GM12874 (cell line): Measurements from ENCODE around the gene TNIP1.

ENCODE experiments used
- CTCF ChIP-seq: IDR thresholded peaks from 2 replicates; pipeline ENCODE4 v1.5.1; 2011; ENCODE audit warnings: low read depth, mild to moderate bottlenecking, control low read depth, low read length, moderate library complexity; ENCODE audit not compliant: insufficient read depth

TNIP1 gene

GRCh38 chr5:151037561-151038411 is 43.0 kb downstream of the TNIP1 start:
- no peak for TF ChIP-seq CTCF

GRCh38 chr5:151036556-151036955 is 44.3 kb downstream of the TNIP1 start:
- no peak for TF ChIP-seq CTCF

- no peak for TF ChIP-seq CTCF
Observed at GRCh38 chr5:151034422-151035379, 46.1 kb downstream of the TNIP1 start.

- TF ChIP-seq CTCF = no peak
Observed at GRCh38 chr5:151033217-151033934, 47.5 kb downstream of the TNIP1 start.

GRCh38 chr5:151031554-151031953 is 49.3 kb downstream of the TNIP1 start:
- TF ChIP-seq CTCF = no peak

- TF ChIP-seq CTCF = no peak
Observed at GRCh38 chr5:151030379-151030778, 50.5 kb downstream of the TNIP1 start.

GRCh38 chr5:151030056-151030336 is 50.8 kb downstream of the TNIP1 start:
- TF ChIP-seq CTCF = no peak
